ENCODE measurements around the gene KRT76. TPM values are rescaled to one million over a fixed set of nuclear protein-coding genes. Genes with fewer than 3 reads are reported as not detected.
"Not testable (repeated sequence)": the region's sequence is repeated elsewhere in the genome, so short reads cannot be mapped to it uniquely, and the experiment has no call there.

Gene KRT76
- total RNA-seq, 1 experiment from 2014 or later: not detected

DNA sequence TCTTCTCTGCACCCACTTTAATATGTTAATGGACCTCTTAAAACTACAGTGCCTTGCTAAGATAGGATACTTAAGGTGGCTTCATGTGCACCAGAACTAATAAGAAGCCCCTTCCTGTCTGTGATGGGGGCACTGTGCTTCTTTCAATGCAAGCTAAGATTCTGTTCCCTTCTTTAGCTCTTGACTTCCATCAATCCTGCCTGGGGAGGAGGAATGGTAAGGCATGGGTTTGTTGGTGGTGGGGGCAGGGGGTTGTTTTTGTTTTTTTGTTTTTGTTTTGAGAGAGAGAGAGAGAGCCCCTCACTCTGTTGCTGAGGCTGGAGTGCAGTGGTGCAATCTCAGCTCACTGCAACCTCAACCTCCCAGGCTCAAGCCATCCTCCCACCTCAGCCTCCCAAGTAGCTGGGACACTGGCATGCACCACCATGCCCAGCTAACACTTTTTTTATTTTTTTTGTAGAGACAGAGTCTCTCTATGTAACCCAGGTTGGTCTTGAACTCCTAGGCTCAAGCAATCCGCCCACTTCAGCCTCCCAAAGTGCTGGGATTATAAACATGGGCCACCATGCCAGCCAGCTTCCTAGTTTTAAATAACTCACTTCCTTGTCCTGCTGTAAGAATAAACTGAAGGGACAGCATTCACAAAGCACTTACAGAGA is 23.2 kb upstream of the KRT76 start:
- peak; percentile 22 for DNase-seq (ENCODE audit: low read depth)
- in situ Hi-C loops (cut with HindIII; ENCODE audit: low pct_unique_long_range_greater_than_20kb, low sequenced_read_pairs): no loop called here

DNA sequence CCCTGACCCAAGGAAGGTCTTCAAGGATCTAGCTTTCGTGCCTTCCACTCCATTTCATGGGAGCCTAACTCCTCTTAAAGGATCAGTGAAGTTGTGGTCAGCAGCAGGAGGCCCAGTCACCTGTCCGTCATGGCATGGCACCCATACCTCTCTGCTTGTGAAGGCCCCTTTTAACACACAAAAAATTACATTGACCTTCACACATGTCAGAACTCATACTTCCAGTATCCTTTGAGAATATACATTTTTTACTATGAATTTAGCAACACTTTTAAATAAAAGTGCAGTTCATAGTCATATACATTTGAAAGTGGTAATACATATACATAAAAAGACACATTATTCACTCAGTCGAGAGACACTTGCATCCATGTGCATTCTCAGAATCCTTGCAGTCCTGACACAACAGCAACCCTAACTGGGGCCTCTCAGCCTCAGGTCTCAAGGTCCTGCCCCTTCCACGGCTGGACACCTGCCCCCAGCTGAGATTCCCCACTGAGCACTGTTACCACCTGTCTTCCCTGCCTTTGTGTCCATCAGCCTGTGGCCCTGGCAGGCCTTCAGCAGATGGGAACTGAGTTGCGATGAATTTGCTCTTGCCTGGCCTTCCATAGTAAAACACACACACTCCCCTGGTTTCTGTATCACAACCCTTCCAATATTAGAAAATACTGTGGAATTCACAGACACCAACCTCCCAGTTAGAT is 22.5 kb upstream of the KRT76 start:
- in situ Hi-C loops (cut with HindIII; ENCODE audit: low pct_unique_long_range_greater_than_20kb, low sequenced_read_pairs): no loop called here
- DNase-seq (ENCODE audit: low read depth): peak; percentile 23

DNA sequence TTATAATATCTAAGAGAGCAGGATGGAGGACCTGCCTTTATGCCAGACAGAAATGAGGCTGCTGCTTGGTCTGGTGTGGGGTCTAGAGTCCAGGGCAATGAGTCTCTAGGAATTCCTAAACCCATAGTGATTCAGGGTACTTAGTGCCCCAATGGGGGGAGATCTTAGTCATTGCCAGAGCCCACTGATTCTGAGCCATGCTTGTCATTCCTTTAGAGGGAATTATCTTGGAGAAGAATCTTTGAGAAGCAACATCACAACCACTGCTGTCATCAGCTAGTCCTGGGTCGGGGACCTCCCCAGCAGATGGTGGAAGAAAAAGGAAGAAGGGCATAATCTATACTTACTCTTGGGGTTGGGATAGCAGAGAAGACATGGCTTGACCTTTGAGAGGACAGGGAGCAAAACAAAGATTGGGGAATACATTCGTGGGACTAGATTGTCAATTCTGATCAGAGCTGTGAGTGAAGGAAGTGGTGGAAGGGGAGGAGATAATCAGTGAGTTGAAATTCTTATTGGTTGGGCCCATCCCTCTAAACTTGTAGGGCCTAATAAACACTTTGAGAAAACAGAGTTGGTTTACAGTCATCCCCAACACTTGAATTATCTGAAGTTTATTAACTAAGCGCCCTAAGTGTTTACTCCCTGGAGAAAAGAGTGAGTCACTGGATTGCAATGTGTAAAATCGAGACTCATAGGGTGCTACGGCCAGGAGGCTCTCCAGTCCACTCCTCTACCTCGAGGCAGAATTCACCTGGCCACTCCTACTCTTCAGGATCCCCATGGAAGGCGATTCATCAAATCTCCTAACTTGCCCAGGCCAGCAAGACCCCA is 21.7 kb upstream of the KRT76 start:
- in situ Hi-C loops (cut with HindIII; ENCODE audit: low pct_unique_long_range_greater_than_20kb, low sequenced_read_pairs): no loop called here
- DNase-seq (ENCODE audit: low read depth): peak; percentile 87

DNA sequence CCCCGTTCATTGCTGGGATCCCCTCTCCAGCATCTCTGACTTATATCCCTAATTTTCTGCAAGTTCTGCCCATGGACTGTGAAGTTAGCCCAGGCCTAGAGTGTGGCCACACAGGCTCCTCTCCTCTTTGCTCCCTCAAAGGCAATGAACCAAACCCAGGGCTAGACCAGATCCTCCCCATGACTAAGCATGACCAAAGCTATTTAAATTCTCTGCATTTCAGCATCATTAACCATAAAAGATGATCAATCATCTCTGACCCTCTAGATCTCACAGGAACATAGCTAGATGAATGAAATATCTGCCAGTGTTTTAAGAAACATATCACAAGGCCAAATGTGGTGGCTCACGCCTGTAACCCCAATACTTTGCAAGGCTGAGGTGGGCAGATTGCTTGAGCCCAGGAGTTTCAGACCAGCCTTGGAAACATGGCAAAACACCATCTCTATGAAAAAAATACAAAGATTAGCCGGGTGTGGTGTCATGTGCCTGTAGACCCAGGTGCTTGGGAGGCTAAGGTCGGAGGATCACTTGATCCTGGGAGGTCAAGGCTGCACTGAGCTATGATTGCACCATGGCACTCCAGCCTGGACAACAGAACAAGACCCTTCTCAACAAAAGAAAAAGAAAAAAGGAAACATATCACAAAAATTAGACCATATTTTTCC is 21.0 kb upstream of the KRT76 start:
- in situ Hi-C loops (cut with HindIII; ENCODE audit: low pct_unique_long_range_greater_than_20kb, low sequenced_read_pairs): no loop called here
- peak; percentile 67 for DNase-seq (ENCODE audit: low read depth)

DNA sequence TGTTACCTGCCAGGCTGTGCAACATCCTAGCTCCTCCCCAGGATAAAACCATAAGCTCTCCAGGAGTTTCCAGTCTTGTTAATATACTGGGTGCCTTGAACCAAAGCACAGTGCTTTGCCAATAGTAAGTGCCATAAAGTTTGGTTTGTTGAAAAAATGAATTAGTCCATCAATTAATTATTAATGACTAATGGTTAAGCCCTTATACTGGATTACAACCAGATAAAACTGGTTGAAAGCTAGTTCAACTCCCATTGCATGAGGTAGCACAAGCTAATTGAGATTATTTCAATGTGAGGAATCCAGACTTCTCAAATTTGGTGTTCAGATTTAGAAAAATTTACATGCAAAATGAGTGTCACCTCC is 20.4 kb upstream of the KRT76 start:
- DNase-seq (ENCODE audit: low read depth): no peak
- in situ Hi-C loops (cut with HindIII; ENCODE audit: low pct_unique_long_range_greater_than_20kb, low sequenced_read_pairs): no loop called here

DNA sequence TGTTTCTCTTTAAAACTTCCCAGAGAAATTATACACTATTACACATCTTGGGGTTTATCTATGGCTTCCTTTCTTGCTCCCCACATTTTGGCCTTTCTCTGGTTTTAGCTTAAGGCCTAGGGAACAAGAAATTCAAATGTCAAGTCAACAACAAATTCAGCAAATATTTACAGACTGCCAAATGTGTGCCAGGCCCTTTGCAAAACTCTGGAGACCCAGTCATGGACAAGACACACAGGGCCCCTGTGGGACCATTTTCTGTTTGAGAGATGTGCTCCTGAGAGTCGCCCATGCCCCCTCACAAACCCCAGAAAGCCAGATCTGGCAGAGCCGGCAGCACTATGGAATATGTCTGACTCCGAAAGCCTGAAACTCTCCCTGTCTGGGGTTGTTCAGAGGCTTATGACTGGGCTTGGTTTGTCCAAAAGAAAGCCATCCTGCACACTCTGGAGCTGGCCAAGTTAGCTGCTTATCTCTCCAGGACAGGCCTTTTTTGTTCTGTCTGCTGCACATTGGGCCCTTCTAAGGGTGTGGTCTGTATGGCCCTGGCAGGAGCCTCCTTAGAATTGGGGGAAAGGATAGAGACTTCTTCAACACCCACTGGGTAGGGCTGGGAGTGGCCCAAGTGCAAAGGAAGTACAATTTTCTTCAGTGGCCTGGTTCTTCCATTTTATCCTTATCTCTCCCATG is 19.8 kb upstream of the KRT76 start:
- in situ Hi-C loops (cut with HindIII; ENCODE audit: low pct_unique_long_range_greater_than_20kb, low sequenced_read_pairs): no loop called here
- no peak for DNase-seq (ENCODE audit: low read depth)

DNA sequence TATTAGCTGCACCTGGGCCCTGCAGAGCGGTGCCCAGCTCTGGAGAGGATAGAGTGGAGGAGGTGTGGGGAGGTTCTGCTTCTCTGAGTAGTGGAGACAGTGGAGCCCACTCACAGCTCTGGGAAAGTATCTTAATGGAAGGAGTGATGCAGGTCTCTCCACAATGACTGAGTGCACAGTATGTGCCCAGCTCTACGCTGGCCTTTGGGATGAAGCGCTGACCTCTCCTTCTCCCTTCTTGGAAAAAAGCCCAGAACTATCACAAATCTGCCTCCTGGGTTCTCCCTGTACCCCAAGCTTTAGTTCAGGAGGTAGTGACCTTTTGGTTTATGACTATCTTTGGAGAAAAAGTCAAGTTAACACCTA is 19.3 kb upstream of the KRT76 start:
- in situ Hi-C loops (cut with HindIII; ENCODE audit: low pct_unique_long_range_greater_than_20kb, low sequenced_read_pairs): no loop called here
- no peak for DNase-seq (ENCODE audit: low read depth)

DNA sequence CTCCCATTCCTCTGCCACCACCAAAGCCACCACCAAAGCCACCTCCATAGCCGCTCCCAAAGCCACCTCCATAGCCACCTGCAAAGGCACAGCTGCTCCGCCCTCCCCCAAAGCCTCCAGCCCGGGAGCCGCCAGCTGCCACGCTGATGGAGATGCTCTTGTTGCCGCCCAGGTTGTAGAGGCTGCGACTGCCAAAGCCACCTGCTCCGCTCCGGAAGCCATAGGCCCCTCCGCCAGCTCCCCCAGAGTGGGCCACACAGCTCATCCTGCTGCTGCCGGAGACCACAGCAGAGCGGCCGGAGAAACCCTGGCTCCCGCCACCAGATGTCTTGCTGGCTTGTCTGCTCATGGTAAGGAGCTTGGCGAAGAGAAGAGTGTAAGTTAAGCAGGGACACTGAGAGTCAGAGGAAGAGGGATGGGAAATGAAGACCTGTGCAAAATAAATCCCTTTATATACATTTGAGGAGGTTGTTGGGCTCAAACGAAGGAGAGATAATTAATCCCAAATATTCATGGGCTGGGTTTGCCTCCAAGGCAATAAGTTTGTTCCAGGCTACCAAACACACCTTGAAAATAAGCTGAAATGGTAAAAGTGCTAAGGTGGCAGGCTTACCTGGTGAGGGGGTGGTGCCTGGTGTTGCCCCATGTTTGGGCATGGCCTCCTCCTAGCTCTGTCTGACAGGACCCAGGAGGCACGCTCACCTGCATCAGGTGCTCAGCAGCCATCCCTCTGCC is 18.7 kb upstream of the KRT76 start, which contains the start of gene KRT3:
KRT3 (minus strand) TSS at position 424 of the 735 bp plus-strand sequence; CDS start at position 349, 75 bp downstream.
- DNase-seq (ENCODE audit: low read depth): no peak
- in situ Hi-C loops (cut with HindIII; ENCODE audit: low pct_unique_long_range_greater_than_20kb, low sequenced_read_pairs): no loop called here

DNA sequence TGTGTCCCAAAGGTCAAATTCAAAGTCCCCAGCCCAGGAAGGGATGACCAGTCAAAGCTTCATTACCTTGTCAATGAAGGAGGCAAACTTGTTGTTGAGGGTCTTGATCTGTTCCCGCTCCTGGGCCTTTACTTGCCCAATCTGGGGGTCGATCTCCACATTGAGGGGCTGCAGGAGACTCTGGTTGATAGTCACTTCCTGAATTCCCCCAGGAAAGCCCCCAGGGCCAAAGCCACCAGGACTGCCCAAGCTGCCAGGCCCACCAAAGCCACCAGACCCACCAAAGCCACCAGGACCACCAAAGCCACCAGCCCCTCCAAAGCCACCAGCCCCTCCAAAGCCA is 18.2 kb upstream of the KRT76 start:
- in situ Hi-C loops (cut with HindIII; ENCODE audit: low pct_unique_long_range_greater_than_20kb, low sequenced_read_pairs); DNase-seq (ENCODE audit: low read depth): not testable (repeated sequence)

DNA sequence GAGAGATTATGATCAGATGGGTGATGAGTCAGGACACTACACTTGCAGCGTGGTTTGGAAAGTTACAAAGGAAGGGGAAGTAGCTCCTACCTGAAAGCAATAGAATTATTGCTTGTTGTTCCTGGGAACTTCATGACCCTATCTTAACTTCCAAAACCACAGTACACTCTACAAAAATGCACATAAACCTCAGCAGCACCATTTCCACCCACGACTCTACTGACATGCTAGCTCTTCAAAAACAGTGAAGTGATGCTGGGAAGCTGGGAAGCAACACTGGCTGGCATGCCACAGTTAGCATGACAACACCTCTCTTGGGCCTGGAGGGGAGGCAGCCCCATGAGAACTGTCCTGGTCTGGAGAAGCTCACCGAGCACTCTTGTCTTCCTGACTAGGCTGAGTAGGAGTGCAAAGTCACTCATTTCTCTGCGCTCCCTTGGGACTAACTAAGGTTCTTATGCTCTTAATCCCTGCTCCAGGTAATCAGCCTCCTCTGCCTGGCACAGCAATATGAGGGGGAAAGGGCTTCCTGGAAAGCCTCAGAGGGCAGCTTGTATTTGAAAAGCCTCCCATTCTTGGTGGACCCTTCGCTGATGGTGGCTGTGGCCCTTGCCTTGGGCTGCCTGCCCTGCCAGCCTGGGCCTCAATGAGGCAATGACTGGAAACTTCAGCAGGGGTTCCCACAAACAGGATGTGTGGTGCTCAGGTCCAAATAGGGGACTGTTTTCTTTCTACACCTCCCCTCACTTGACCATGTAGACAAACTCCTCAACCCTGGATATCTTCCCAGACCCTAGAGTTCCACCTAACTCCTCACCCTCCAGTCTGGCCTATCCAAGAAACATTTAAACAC is 17.6 kb upstream of the KRT76 start:
- DNase-seq (ENCODE audit: low read depth): peak; percentile 47
- in situ Hi-C loops (cut with HindIII; ENCODE audit: low pct_unique_long_range_greater_than_20kb, low sequenced_read_pairs): no loop called here

DNA sequence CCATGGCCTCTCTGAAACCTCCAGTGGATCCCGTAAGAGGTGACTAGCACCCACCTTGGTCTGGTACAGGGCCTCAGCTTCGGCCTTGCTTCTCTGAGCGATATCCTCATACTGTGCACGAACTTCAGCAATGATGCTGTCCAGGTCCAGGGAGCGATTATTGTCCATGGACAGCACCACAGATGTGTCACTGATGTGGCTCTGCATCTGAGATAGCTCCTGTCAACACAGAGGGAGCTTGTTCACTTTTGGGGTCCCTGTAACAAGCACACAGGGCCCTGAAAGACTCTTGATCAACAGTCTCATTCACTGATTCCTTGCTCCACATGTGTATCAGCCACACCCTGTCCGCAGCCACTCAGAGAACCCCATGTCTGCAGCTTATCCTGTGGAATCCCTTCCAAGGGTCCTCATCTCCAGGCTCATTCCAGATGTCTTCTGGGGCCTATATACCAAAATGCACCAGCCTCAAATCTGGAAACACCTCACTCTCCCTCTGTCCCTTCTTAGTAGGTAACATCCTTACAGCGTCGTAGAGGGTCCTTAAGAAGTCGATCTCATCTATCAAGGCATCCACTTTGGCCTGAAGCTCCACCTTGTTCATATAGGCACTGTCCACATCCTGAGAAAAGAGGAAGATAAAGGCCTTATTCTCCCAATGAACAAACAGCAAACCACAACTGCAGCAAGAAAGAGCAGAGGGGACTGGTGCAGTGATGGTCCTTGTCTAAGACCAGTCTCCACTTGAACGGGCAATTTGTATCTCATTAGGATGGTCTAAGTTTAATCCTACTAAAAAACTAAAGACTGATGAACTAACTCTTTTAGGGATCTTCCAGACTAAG is 15.3 kb upstream of the KRT76 start:
- in situ Hi-C loops (cut with HindIII; ENCODE audit: low pct_unique_long_range_greater_than_20kb, low sequenced_read_pairs): no loop called here

DNA sequence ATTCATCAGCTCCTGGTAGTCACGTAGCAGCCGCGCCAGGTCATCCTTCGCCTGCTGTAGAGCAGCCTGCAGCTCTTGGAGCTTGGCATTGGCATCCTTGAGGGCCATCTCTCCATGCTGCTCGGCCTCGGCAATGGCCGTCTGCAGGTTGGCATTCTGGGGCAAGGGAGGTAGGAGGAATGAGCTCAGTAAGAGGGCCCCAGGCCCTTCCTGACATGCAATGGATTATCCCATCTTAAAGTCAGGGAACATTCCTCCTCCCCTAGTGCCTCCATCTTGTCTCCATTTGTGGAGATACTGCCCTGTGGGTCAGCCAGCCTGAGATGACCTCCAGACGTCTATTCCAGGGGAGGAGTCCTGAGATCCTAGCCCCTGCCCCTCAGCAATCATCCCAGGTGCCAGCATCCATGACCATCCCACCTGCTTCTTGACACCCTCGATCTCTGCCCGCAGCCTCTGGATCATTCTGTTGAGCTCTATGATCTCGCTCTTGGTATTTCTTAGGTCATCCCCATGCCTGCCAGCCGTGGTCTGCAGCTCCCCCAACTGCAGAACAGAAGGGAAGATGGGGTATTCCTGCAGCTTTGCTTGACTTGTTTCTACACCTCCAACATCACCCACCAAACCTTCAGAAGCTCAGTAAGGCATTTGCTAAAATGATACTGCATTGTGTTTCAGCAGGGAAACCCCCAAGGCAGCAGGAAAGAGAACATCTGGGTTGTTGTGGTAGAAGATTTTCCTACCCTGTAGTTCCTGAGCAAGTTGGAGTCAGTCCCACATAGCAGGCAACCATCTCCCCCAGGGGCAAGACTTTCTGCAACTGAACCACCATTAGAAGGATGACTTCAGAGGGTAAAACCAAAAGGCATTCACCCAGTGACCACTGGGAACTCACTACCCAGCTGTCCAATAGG is 14.4 kb upstream of the KRT76 start:
- no peak for DNase-seq (ENCODE audit: low read depth)

More for the DNA sequence above, 15.3 kb upstream of the KRT76 start:
- DNase-seq (ENCODE audit: low read depth): no peak

DNA sequence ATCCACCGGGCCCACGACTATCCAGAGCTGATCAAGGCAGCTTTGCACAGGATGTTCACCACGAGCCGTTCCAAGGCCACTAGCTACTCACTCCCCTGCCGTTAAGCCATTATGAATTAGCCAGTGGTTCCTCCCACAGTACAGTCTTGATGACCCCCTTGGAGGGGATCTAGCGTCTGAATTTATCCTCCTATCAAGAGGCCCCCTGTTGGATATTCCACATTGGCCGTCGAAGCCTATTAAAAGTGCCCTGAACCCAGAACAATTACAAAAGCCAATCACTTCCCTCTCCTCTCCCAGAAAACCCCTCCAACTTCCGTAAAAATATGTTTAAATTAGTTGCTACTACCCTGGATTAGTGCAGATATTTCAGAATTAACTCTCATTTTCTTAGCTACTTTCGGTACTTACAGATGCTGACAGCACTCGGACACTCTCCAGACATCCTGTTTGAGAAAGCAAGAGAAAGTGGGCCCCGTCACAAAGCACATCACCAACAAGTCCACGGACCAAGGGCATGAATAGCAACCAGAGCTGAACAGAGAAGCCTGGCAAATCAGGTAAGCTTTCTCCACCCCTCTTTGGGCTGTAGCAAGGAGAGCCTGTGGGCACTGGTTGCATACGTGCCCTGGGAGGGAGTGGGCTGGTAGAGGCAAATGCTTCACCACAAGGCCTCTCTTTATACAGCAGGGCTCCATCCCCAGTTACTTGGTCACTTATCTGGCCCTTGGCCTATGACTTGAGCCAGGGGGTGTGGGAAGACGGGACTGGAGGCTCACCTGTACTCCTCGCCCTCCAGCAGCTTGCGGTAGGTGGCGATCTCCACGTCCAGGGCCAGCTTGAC is 13.5 kb upstream of the KRT76 start:
- in situ Hi-C loops (cut with HindIII; ENCODE audit: low pct_unique_long_range_greater_than_20kb, low sequenced_read_pairs): no loop called here

More for the DNA sequence above, 14.4 kb upstream of the KRT76 start:
- in situ Hi-C loops (cut with HindIII; ENCODE audit: low pct_unique_long_range_greater_than_20kb, low sequenced_read_pairs): no loop called here

More for the DNA sequence above, 13.5 kb upstream of the KRT76 start:
- no peak for DNase-seq (ENCODE audit: low read depth)

All from Caki2 (cell line).